Ovary (tissue), 3 donors: ENCODE measurements around the gene KRTAP10-6.

Experiments
- CTCF ChIP-seq, 3 donors: fragments of 450-650 bp in 2 of 3; fragments of 200-600 bp in 1 of 3; IDR thresholded peaks; one replicate each; pipeline versions ENCODE4 v1.5.1 to v1.8.0; 2016 to 2022; ENCODE audit warnings: antibody characterized with exemption in 3 of 3, mild to moderate bottlenecking in 1 of 3
- EP300 ChIP-seq: sonication (generic); formaldehyde crosslinking; IDR thresholded peaks from one replicate; pipeline ENCODE4 v1.6.1; 2017; ENCODE audit warnings: antibody characterized with exemption
- POLR2A ChIP-seq: fragments of 450-650 bp; IDR thresholded peaks from one replicate; pipeline ENCODE4 v1.6.1; 2017; ENCODE audit warnings: antibody characterized with exemption, mild to moderate bottlenecking, moderate library complexity
- donor health status: DM: no; HTN: no; CAD: no.

- TF ChIP-seq POLR2A (no peak), CTCF (IDR thresholded peaks at IDR 0.05) (no peak), EP300 (no peak)
Measured at GRCh38 chr21:44598061-44598460, 5.8 kb upstream of the KRTAP10-6 start.
